Osteocyte (in vitro differentiated cells): ENCODE data around the gene FCHO1. TPM values are rescaled to one million over a fixed set of nuclear protein-coding genes. Genes with fewer than 3 reads are reported as not detected.

Experiments
- DNase-seq: peaks from one replicate; pipeline ENCODE4 v3.0.0; 2021; ENCODE audit warnings: mixed read lengths; ENCODE audit not compliant: unreplicated experiment; ENCODE audit errors: extremely low spot score
- H3K27ac Mint-ChIP-seq: one replicate; pipeline ENCODE4 v1.8.0; 2021; ENCODE audit warnings: mild to moderate bottlenecking, mixed read lengths; ENCODE audit not compliant: unreplicated experiment
- H3K27me3 Mint-ChIP-seq: one replicate; pipeline ENCODE4 v1.8.0; 2021; ENCODE audit warnings: mixed read lengths; ENCODE audit not compliant: unreplicated experiment
- H3K36me3 Mint-ChIP-seq: one replicate; pipeline ENCODE4 v1.8.0; 2021; ENCODE audit warnings: mixed read lengths; ENCODE audit not compliant: unreplicated experiment
- H3K4me1 Mint-ChIP-seq: one replicate; pipeline ENCODE4 v1.8.0; 2021; ENCODE audit warnings: mixed read lengths; ENCODE audit not compliant: unreplicated experiment
- H3K4me3 Mint-ChIP-seq: one replicate; pipeline ENCODE4 v1.8.0; 2021; ENCODE audit warnings: mild to moderate bottlenecking, moderate library complexity, mixed read lengths; ENCODE audit not compliant: unreplicated experiment
- H3K9me3 Mint-ChIP-seq: one replicate; pipeline ENCODE4 v1.8.0; 2021; ENCODE audit warnings: mixed read lengths; ENCODE audit not compliant: unreplicated experiment
- total RNA-seq: library from RNA; stranded (reverse); gene quantifications from 2 replicates; pipeline ENCODE4 v1.2.1, GENCODE V29; 2021
- TF ChIP-seq, protein P1 (sequence below): fragments of 200-600 bp; sonication (generic); IDR thresholded peaks from 2 replicates; pipeline ENCODE4 v1.5.0; 2021; ENCODE audit warnings: antibody characterized with exemption, mild to moderate bottlenecking, moderate library complexity

The FCHO1 gene
- total RNA-seq, 1 donor from 2014 or later, result 0.56 TPM

DNA sequence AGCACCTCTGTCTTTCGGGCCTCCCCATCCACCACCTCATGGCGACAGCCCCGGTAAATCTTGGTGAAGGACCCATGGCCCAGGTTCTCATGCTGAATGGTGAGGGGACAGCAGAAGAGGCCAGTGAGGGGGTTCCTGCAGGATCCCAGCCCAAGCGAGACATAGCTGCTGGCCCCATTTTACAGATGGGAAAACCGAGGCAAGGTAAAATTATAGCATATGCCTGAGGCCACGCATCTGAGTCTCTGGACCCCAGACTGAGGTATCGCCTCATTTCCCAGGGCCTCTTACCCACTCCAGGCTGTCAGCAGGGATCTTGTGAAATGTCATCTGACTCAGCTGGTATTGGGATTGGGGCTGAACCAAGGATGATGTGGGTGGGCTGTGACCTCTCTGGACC lies 86.7 kb downstream of the FCHO1 start:
- Mint-ChIP-seq H3K27ac (no peak overlapping the region), H3K4me3 (no peak overlapping the region), H3K9me3 (no peaks in the 10 kb centered on the region), H3K27me3 (peaks cover 14% of the 10 kb centered on the region), H3K4me1 (peaks cover 17% of the 10 kb centered on the region), H3K36me3 (no peaks in the 10 kb centered on the region)
- no peak for DNase-seq
- TF ChIP-seq, protein P1, sequence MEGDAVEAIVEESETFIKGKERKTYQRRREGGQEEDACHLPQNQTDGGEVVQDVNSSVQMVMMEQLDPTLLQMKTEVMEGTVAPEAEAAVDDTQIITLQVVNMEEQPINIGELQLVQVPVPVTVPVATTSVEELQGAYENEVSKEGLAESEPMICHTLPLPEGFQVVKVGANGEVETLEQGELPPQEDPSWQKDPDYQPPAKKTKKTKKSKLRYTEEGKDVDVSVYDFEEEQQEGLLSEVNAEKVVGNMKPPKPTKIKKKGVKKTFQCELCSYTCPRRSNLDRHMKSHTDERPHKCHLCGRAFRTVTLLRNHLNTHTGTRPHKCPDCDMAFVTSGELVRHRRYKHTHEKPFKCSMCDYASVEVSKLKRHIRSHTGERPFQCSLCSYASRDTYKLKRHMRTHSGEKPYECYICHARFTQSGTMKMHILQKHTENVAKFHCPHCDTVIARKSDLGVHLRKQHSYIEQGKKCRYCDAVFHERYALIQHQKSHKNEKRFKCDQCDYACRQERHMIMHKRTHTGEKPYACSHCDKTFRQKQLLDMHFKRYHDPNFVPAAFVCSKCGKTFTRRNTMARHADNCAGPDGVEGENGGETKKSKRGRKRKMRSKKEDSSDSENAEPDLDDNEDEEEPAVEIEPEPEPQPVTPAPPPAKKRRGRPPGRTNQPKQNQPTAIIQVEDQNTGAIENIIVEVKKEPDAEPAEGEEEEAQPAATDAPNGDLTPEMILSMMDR, result no peak

Other genes with a start within 250 kb of the FCHO1 start
- gene PGLS, start 239.8 kb upstream of the FCHO1 start, total RNA-seq, result 112 and 115 TPM in 2 replicates
- 121 and 122 TPM in 2 replicates for gene COLGALT1, start 195.8 kb upstream of the FCHO1 start, total RNA-seq
- gene UNC13A, start 63.1 kb upstream of the FCHO1 start, total RNA-seq, result 1.3 and 1.6 TPM in 2 replicates
- 56.5 and 63.1 TPM in 2 replicates for gene MAP1S, start 32.0 kb upstream of the FCHO1 start, total RNA-seq
- not detected in 2 replicates for gene B3GNT3, start 43.7 kb downstream of the FCHO1 start, total RNA-seq
- not detected in 2 replicates for gene INSL3, start 70.0 kb downstream of the FCHO1 start, total RNA-seq
- 1.6 and 1.8 TPM in 2 replicates for gene JAK3, start 96.5 kb downstream of the FCHO1 start, total RNA-seq
- gene RPL18A, start 108.4 kb downstream of the FCHO1 start, total RNA-seq, result 1,671 and 1,710 TPM in 2 replicates
- gene SLC5A5, start 120.5 kb downstream of the FCHO1 start, total RNA-seq, result not detected in 2 replicates
- gene CCDC124, start 181.5 kb downstream of the FCHO1 start, total RNA-seq, result 81.9 and 84.9 TPM in 2 replicates
- gene KCNN1, start 215.6 kb downstream of the FCHO1 start, total RNA-seq, result not detected in 2 replicates